HT1080 (cell line): Measurements from ENCODE around the gene GRAMD2A. TPM values are rescaled to one million over a fixed set of nuclear protein-coding genes. Genes with fewer than 3 reads are reported as not detected.

Experiments
- total RNA-seq: library from RNA; depleted of rRNA; stranded (reverse); fragments of >200 nt; shearing (Covaris generic); gene quantifications from 2 replicates; pipeline ENCODE4 v1.2.3, GENCODE V29; 2014; rRNA removed

GRAMD2A gene
- total RNA-seq, 1 experiment from 2014 or later: not detected

Other genes with a start within 250 kb of the GRAMD2A start
- 8.0 and 8.2 TPM in 2 replicates for gene MYO9A, start 79.6 kb downstream of the GRAMD2A start, total RNA-seq
- 1.3 and 2.6 TPM in 2 replicates for gene SENP8, start 79.4 kb downstream of the GRAMD2A start, total RNA-seq
- gene PKM, start 33.4 kb upstream of the GRAMD2A start, total RNA-seq: 2,547 and 2,922 TPM in 2 replicates
- gene PARP6, start 74.8 kb upstream of the GRAMD2A start, total RNA-seq: 21.9 and 27.4 TPM in 2 replicates
- gene CELF6, start 122.4 kb upstream of the GRAMD2A start, total RNA-seq: 0.34 TPM in 1 of 2 replicates, not detected in the other
- 75.7 and 83.2 TPM in 2 replicates for gene HEXA, start 178.2 kb upstream of the GRAMD2A start, total RNA-seq
- not detected in 2 replicates for gene TMEM202, start 200.5 kb upstream of the GRAMD2A start, total RNA-seq